Measurements from ENCODE around the gene NOL4L.

Gene NOL4L

GRCh38 chr20:32609111-32609773, 24.1 kb upstream of the NOL4L start:
- peaks cover 7% of the 10 kb centered on the region for H3K27me3 Mint-ChIP-seq (ENCODE audit: low read depth)
- DNase-seq (ENCODE audit: low spot score) = no peak
- H3K4me1 Mint-ChIP-seq (ENCODE audit: low read depth) = no peaks in the 10 kb centered on the region
- no peaks in the 10 kb centered on the region for H3K9me3 Mint-ChIP-seq
- H3K4me3 Mint-ChIP-seq = no peak overlapping the region
- no peaks in the 10 kb centered on the region for H3K36me3 Mint-ChIP-seq (ENCODE audit: low read depth)
- no peak overlapping the region for H3K27ac Mint-ChIP-seq

GRCh38 chr20:32608664-32609015, 23.5 kb upstream of the NOL4L start:
- Mint-ChIP-seq H3K36me3 (ENCODE audit: low read depth) (no peaks in the 10 kb centered on the region), H3K4me1 (ENCODE audit: low read depth) (no peaks in the 10 kb centered on the region), H3K27ac (no peak overlapping the region), H3K9me3 (no peaks in the 10 kb centered on the region), H3K27me3 (ENCODE audit: low read depth) (peaks cover 4% of the 10 kb centered on the region), H3K4me3 (no peak overlapping the region)
- DNase-seq (ENCODE audit: low spot score) = no peak

- Mint-ChIP-seq H3K4me3 (no peak overlapping the region), H3K36me3 (ENCODE audit: low read depth) (no peaks in the 10 kb centered on the region), H3K27me3 (ENCODE audit: low read depth) (no peaks in the 10 kb centered on the region), H3K9me3 (no peaks in the 10 kb centered on the region), H3K4me1 (ENCODE audit: low read depth) (no peaks in the 10 kb centered on the region), H3K27ac (no peak overlapping the region)
- DNase-seq (ENCODE audit: low spot score) = no peak
Measured at GRCh38 chr20:32607727-32608663, 22.9 kb upstream of the NOL4L start.

- DNase-seq (ENCODE audit: low spot score) = no peak
- Mint-ChIP-seq H3K27ac (no peak overlapping the region), H3K9me3 (no peaks in the 10 kb centered on the region), H3K27me3 (ENCODE audit: low read depth) (no peaks in the 10 kb centered on the region), H3K36me3 (ENCODE audit: low read depth) (no peaks in the 10 kb centered on the region), H3K4me3 (no peak overlapping the region), H3K4me1 (ENCODE audit: low read depth) (no peaks in the 10 kb centered on the region)
Measured at GRCh38 chr20:32607324-32607723, 22.2 kb upstream of the NOL4L start.

GRCh38 chr20:32606790-32607189, 21.7 kb upstream of the NOL4L start:
- Mint-ChIP-seq H3K27me3 (ENCODE audit: low read depth) (no peaks in the 10 kb centered on the region), H3K27ac (no peak overlapping the region), H3K36me3 (ENCODE audit: low read depth) (no peaks in the 10 kb centered on the region), H3K4me1 (ENCODE audit: low read depth) (no peaks in the 10 kb centered on the region), H3K9me3 (no peaks in the 10 kb centered on the region), H3K4me3 (no peak overlapping the region)
- DNase-seq (ENCODE audit: low spot score) = no peak

- H3K36me3 Mint-ChIP-seq (ENCODE audit: low read depth) = no peaks in the 10 kb centered on the region
- H3K27ac Mint-ChIP-seq = no peak overlapping the region
- DNase-seq (ENCODE audit: low spot score) = no peak
- no peaks in the 10 kb centered on the region for H3K27me3 Mint-ChIP-seq (ENCODE audit: low read depth)
- H3K4me3 Mint-ChIP-seq = no peak overlapping the region
- H3K9me3 Mint-ChIP-seq = no peaks in the 10 kb centered on the region
- no peaks in the 10 kb centered on the region for H3K4me1 Mint-ChIP-seq (ENCODE audit: low read depth)
Measured at GRCh38 chr20:32606107-32606506, 21.0 kb upstream of the NOL4L start.

- Mint-ChIP-seq H3K27me3 (ENCODE audit: low read depth) (no peaks in the 10 kb centered on the region), H3K9me3 (no peaks in the 10 kb centered on the region), H3K27ac (no peak overlapping the region), H3K4me1 (ENCODE audit: low read depth) (no peaks in the 10 kb centered on the region), H3K36me3 (ENCODE audit: low read depth) (no peaks in the 10 kb centered on the region), H3K4me3 (no peak overlapping the region)
- no peak for DNase-seq (ENCODE audit: low spot score)
Measured at GRCh38 chr20:32605167-32605656, 20.1 kb upstream of the NOL4L start.

- no peaks in the 10 kb centered on the region for H3K4me1 Mint-ChIP-seq (ENCODE audit: low read depth)
- H3K36me3 Mint-ChIP-seq (ENCODE audit: low read depth) = no peaks in the 10 kb centered on the region
- no peak overlapping the region for H3K4me3 Mint-ChIP-seq
- H3K9me3 Mint-ChIP-seq = no peaks in the 10 kb centered on the region
- DNase-seq (ENCODE audit: low spot score) = no peak
- H3K27me3 Mint-ChIP-seq (ENCODE audit: low read depth) = no peaks in the 10 kb centered on the region
- H3K27ac Mint-ChIP-seq = no peak overlapping the region
Measured at GRCh38 chr20:32603046-32603726, 18.1 kb upstream of the NOL4L start.

GRCh38 chr20:32602273-32602672, 17.1 kb upstream of the NOL4L start:
- H3K27me3 Mint-ChIP-seq (ENCODE audit: low read depth) = no peaks in the 10 kb centered on the region

GRCh38 chr20:32600681-32601237, 15.6 kb upstream of the NOL4L start:
- no peak overlapping the region for H3K27ac Mint-ChIP-seq
- no peaks in the 10 kb centered on the region for H3K36me3 Mint-ChIP-seq (ENCODE audit: low read depth)
- H3K27me3 Mint-ChIP-seq (ENCODE audit: low read depth) = no peaks in the 10 kb centered on the region
- DNase-seq (ENCODE audit: low spot score) = no peak
- no peak overlapping the region for H3K4me3 Mint-ChIP-seq
- peaks cover 2% of the 10 kb centered on the region for H3K4me1 Mint-ChIP-seq (ENCODE audit: low read depth)
- H3K9me3 Mint-ChIP-seq = no peaks in the 10 kb centered on the region

More at GRCh38 chr20:32602273-32602672, 17.1 kb upstream of the NOL4L start:
- H3K27ac Mint-ChIP-seq = no peak overlapping the region
- DNase-seq (ENCODE audit: low spot score) = no peak
- no peaks in the 10 kb centered on the region for H3K9me3 Mint-ChIP-seq
- H3K4me3 Mint-ChIP-seq = no peak overlapping the region
- H3K4me1 Mint-ChIP-seq (ENCODE audit: low read depth) = no peaks in the 10 kb centered on the region
- no peaks in the 10 kb centered on the region for H3K36me3 Mint-ChIP-seq (ENCODE audit: low read depth)

GRCh38 chr20:32599783-32600340, 14.7 kb upstream of the NOL4L start:
- Mint-ChIP-seq H3K27ac (no peak overlapping the region), H3K4me3 (no peak overlapping the region)

GRCh38 chr20:32598606-32599005, 13.5 kb upstream of the NOL4L start:
- H3K4me3 Mint-ChIP-seq = no peak overlapping the region
- H3K27ac Mint-ChIP-seq = no peak overlapping the region
- no peaks in the 10 kb centered on the region for H3K36me3 Mint-ChIP-seq (ENCODE audit: low read depth)
- peaks cover 2% of the 10 kb centered on the region for H3K4me1 Mint-ChIP-seq (ENCODE audit: low read depth)
- no peaks in the 10 kb centered on the region for H3K9me3 Mint-ChIP-seq
- no peak for DNase-seq (ENCODE audit: low spot score)
- H3K27me3 Mint-ChIP-seq (ENCODE audit: low read depth) = no peaks in the 10 kb centered on the region

More at GRCh38 chr20:32599783-32600340, 14.7 kb upstream of the NOL4L start:
- DNase-seq (ENCODE audit: low spot score) = no peak
- Mint-ChIP-seq H3K9me3 (no peaks in the 10 kb centered on the region), H3K36me3 (ENCODE audit: low read depth) (no peaks in the 10 kb centered on the region), H3K27me3 (ENCODE audit: low read depth) (no peaks in the 10 kb centered on the region), H3K4me1 (ENCODE audit: low read depth) (peaks cover 2% of the 10 kb centered on the region)

GRCh38 chr20:32597714-32598113, 12.6 kb upstream of the NOL4L start:
- peaks cover 2% of the 10 kb centered on the region for H3K4me1 Mint-ChIP-seq (ENCODE audit: low read depth)
- no peak for DNase-seq (ENCODE audit: low spot score)
- H3K9me3 Mint-ChIP-seq = no peaks in the 10 kb centered on the region
- H3K36me3 Mint-ChIP-seq (ENCODE audit: low read depth) = no peaks in the 10 kb centered on the region
- H3K27me3 Mint-ChIP-seq (ENCODE audit: low read depth) = no peaks in the 10 kb centered on the region
- no peak overlapping the region for H3K27ac Mint-ChIP-seq
- H3K4me3 Mint-ChIP-seq = no peak overlapping the region
